Measurements from ENCODE around the gene SMAD7. TPM values are rescaled to one million over a fixed set of nuclear protein-coding genes. Genes with fewer than 3 reads are reported as not detected.
A peak's percentile ranks its signal among the peaks of the same experiment; 100 is the strongest.

SMAD7 gene
- total RNA-seq: 17.7 TPM

GRCh38 chr18:48950536-48951447 is at the start of gene SMAD7:
Gene SMAD7, minus strand, starts transcription at chr18:48950965. Its CDS starts 541 bp downstream, at chr18:48950424.
- peak; percentile 66 for DNase-seq

- no peak for DNase-seq
These were observed 48.8 kb upstream of the SMAD7 start for GRCh38 chr18:48999569-48999968.

GRCh38 chr18:48997985-48998831 is 47.4 kb upstream of the SMAD7 start:
- DNase-seq: peak; percentile 80

GRCh38 chr18:48997681-48997984 is 46.9 kb upstream of the SMAD7 start:
- no peak for DNase-seq

GRCh38 chr18:48996901-48997463 is 46.2 kb upstream of the SMAD7 start:
- peak; percentile 59 for DNase-seq

- no peak for DNase-seq
These were observed 45.3 kb upstream of the SMAD7 start for GRCh38 chr18:48996041-48996440.

GRCh38 chr18:48994926-48995835 is 44.4 kb upstream of the SMAD7 start:
- no peak for DNase-seq

- peak; percentile 72 for DNase-seq
These were observed 43.4 kb upstream of the SMAD7 start for GRCh38 chr18:48994044-48994651.

- no peak for DNase-seq
These were observed 42.8 kb upstream of the SMAD7 start for GRCh38 chr18:48993586-48993985.

- DNase-seq: no peak
These were observed 42.2 kb upstream of the SMAD7 start for GRCh38 chr18:48992791-48993555.

GRCh38 chr18:48992133-48992532 is 41.4 kb upstream of the SMAD7 start:
- no peak for DNase-seq

GRCh38 chr18:48991676-48992075 is 40.9 kb upstream of the SMAD7 start:
- no peak for DNase-seq

GRCh38 chr18:48991319-48991660 is 40.5 kb upstream of the SMAD7 start:
- no peak for DNase-seq

- no peak for DNase-seq
These were observed 39.9 kb upstream of the SMAD7 start for GRCh38 chr18:48990481-48991318.

GRCh38 chr18:48989304-48990303 is 38.8 kb upstream of the SMAD7 start:
- DNase-seq: no peak

- no peak for DNase-seq
These were observed 37.9 kb upstream of the SMAD7 start for GRCh38 chr18:48988508-48989303.

- no peak for DNase-seq
These were observed 37.1 kb upstream of the SMAD7 start for GRCh38 chr18:48987821-48988220.
